GM23338 (cell line): ENCODE data around the gene GARS1. TPM values are rescaled to one million over a fixed set of nuclear protein-coding genes. Genes with fewer than 3 reads are reported as not detected.

Experiments used
- CREB1 ChIP-seq: fragments of 250-450 bp; sonication (Bioruptor Pico); IDR thresholded peaks from 2 replicates; pipeline ENCODE4 v1.5.0; 2020; ENCODE audit warnings: low read depth, mild to moderate bottlenecking, moderate library complexity
- ETS1 ChIP-seq: IDR thresholded peaks from 2 replicates; pipeline ENCODE4 v1.6.1; 2016; ENCODE audit warnings: antibody characterized with exemption
- EZH2 ChIP-seq: fragments of 200-600 bp; sonication (generic); IDR thresholded peaks from one replicate; pipeline ENCODE4 v1.8.0; 2017; ENCODE audit warnings: antibody characterized with exemption, mild to moderate bottlenecking, low read depth; ENCODE audit not compliant: unreplicated experiment
- EZH2phosphoT487 ChIP-seq: fragments of 200-600 bp; sonication (generic); IDR thresholded peaks from one replicate; pipeline ENCODE4 v1.8.1; 2018; ENCODE audit warnings: antibody characterized with exemption; ENCODE audit not compliant: unreplicated experiment
- JUNB ChIP-seq: IDR thresholded peaks from one replicate; pipeline ENCODE4 v1.6.1; 2016; ENCODE audit warnings: antibody characterized with exemption; ENCODE audit not compliant: unreplicated experiment
- POLR2AphosphoS5 ChIP-seq: IDR thresholded peaks from 2 replicates; pipeline ENCODE4 v1.6.1; 2016; ENCODE audit warnings: antibody characterized with exemption, low read depth
- STAT1 ChIP-seq: IDR thresholded peaks from one replicate; pipeline ENCODE4 v1.6.1; 2016; ENCODE audit warnings: antibody characterized with exemption; ENCODE audit not compliant: unreplicated experiment
- ZNF114 ChIP-seq: fragments of 250-450 bp; sonication (Bioruptor Pico); IDR thresholded peaks from 2 replicates; pipeline ENCODE4 v1.5.0; 2020; ENCODE audit warnings: mild to moderate bottlenecking, moderate library complexity
- polyA plus RNA-seq: library from polyadenylated mRNA; unstranded; fragments of >200 nt; fragmentation: Nextera tagmentation; extraction: Ambion mirVana; gene quantifications from 2 replicates; pipeline ENCODE4 v1.2.1, GENCODE V29; 2016
- total RNA-seq: library from RNA; depleted of rRNA; stranded (reverse); fragments of >200 nt; shearing (Covaris generic); gene quantifications from 2 replicates; pipeline ENCODE4 v1.2.3, GENCODE V29; 2014
- TF ChIP-seq, protein P1 (sequence below): fragments of 250-450 bp; sonication (Bioruptor Pico); IDR thresholded peaks from 2 replicates; pipeline ENCODE4 v1.5.0; 2020; ENCODE audit warnings: mild to moderate bottlenecking, moderate library complexity

GARS1 gene
- total and polyA plus RNA-seq, 2 experiments from 2014 or later: 207 to 241 TPM

DNA sequence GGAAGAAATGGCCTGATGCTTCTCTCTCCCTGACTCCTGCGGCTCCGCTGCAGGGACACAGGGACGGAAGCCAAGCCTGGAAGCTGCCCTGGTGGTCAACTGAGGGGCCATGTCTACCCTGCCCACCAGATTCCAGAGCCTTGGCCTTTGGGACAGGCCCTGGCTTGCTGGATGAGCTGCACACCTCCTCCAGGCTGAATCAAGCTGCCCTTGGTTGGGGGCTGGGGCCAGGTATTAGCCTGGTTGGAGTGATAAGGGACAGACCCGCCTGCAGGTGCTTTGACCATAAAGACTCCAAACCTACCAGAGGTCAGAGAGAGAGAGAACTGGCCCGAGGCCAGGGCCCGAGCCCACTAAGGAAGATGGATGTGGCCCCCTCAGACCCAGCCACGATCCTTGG is 57.5 kb downstream of the GARS1 start (continued):
- TF ChIP-seq, protein P1, sequence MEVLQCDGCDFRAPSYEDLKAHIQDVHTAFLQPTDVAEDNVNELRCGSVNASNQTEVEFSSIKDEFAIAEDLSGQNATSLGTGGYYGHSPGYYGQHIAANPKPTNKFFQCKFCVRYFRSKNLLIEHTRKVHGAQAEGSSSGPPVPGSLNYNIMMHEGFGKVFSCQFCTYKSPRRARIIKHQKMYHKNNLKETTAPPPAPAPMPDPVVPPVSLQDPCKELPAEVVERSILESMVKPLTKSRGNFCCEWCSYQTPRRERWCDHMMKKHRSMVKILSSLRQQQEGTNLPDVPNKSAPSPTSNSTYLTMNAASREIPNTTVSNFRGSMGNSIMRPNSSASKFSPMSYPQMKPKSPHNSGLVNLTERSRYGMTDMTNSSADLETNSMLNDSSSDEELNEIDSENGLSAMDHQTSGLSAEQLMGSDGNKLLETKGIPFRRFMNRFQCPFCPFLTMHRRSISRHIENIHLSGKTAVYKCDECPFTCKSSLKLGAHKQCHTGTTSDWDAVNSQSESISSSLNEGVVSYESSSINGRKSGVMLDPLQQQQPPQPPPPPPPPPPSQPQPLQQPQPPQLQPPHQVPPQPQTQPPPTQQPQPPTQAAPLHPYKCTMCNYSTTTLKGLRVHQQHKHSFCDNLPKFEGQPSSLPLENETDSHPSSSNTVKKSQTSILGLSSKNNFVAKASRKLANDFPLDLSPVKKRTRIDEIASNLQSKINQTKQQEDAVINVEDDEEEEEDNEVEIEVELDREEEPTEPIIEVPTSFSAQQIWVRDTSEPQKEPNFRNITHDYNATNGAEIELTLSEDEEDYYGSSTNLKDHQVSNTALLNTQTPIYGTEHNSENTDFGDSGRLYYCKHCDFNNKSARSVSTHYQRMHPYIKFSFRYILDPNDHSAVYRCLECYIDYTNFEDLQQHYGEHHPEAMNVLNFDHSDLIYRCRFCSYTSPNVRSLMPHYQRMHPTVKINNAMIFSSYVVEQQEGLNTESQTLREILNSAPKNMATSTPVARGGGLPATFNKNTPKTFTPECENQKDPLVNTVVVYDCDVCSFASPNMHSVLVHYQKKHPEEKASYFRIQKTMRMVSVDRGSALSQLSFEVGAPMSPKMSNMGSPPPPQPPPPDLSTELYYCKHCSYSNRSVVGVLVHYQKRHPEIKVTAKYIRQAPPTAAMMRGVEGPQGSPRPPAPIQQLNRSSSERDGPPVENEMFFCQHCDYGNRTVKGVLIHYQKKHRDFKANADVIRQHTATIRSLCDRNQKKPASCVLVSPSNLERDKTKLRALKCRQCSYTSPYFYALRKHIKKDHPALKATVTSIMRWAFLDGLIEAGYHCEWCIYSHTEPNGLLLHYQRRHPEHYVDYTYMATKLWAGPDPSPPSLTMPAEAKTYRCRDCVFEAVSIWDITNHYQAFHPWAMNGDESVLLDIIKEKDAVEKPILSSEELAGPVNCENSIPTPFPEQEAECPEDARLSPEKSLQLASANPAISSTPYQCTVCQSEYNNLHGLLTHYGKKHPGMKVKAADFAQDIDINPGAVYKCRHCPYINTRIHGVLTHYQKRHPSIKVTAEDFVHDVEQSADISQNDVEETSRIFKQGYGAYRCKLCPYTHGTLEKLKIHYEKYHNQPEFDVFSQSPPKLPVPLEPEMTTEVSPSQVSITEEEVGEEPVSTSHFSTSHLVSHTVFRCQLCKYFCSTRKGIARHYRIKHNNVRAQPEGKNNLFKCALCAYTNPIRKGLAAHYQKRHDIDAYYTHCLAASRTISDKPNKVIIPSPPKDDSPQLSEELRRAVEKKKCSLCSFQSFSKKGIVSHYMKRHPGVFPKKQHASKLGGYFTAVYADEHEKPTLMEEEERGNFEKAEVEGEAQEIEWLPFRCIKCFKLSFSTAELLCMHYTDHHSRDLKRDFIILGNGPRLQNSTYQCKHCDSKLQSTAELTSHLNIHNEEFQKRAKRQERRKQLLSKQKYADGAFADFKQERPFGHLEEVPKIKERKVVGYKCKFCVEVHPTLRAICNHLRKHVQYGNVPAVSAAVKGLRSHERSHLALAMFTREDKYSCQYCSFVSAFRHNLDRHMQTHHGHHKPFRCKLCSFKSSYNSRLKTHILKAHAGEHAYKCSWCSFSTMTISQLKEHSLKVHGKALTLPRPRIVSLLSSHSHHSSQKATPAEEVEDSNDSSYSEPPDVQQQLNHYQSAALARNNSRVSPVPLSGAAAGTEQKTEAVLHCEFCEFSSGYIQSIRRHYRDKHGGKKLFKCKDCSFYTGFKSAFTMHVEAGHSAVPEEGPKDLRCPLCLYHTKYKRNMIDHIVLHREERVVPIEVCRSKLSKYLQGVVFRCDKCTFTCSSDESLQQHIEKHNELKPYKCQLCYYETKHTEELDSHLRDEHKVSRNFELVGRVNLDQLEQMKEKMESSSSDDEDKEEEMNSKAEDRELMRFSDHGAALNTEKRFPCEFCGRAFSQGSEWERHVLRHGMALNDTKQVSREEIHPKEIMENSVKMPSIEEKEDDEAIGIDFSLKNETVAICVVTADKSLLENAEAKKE (CRISPR knock-in tag): no peak
- TF ChIP-seq CREB1 (no peak), EZH2 (no peak), POLR2AphosphoS5 (no peak), JUNB (no peak), EZH2phosphoT487 (no peak), ETS1 (no peak), ZNF114 (no peak), STAT1 (no peak)
